CD4-positive, alpha-beta T cell treated with Interleukin-6 at 100 ng/mL for 8 hours (primary cell): ENCODE data around the gene SRPK1.
"Not testable (repeated sequence)": the region's sequence is repeated elsewhere in the genome, so short reads cannot be mapped to it uniquely, and the experiment has no call there.

Experiments used
- DNase-seq: peaks from one replicate; pipeline ENCODE4 v3.0.0-alpha.2; 2020; ENCODE audit warnings: mixed read lengths, low spot score

SRPK1 gene

GRCh38 chr6:35931120-35931561 lies 10.2 kb upstream of the SRPK1 start:
- DNase-seq, result no peak

- no peak for DNase-seq
These were observed 8.7 kb upstream of the SRPK1 start for GRCh38 chr6:35929601-35930000.

GRCh38 chr6:35926509-35927215 lies 5.8 kb upstream of the SRPK1 start:
- no peak for DNase-seq

- DNase-seq, result no peak
These were observed 5.1 kb upstream of the SRPK1 start for GRCh38 chr6:35925961-35926360.

- DNase-seq, result no peak
These were observed 3.2 kb upstream of the SRPK1 start for GRCh38 chr6:35924146-35924545.

GRCh38 chr6:35922139-35922554 lies 1.2 kb upstream of the SRPK1 start:
- DNase-seq, result no peak

GRCh38 chr6:35919827-35920751 lies 809 bp downstream of the SRPK1 start:
- DNase-seq, result peak; percentile 53

GRCh38 chr6:35919085-35919826 lies 1.6 kb downstream of the SRPK1 start:
- no peak for DNase-seq

- not testable (repeated sequence) for DNase-seq
These were observed 4.0 kb downstream of the SRPK1 start for GRCh38 chr6:35916893-35917292.

GRCh38 chr6:35916056-35916455 lies 4.8 kb downstream of the SRPK1 start:
- no peak for DNase-seq

GRCh38 chr6:35914536-35914935 lies 6.4 kb downstream of the SRPK1 start:
- DNase-seq, result no peak

- DNase-seq, result no peak
These were observed 8.8 kb downstream of the SRPK1 start for GRCh38 chr6:35911871-35912653.

GRCh38 chr6:35909571-35909970 lies 11.3 kb downstream of the SRPK1 start:
- DNase-seq, result not testable (repeated sequence)

GRCh38 chr6:35908753-35909401 lies 12.0 kb downstream of the SRPK1 start:
- DNase-seq, result not testable (repeated sequence)

GRCh38 chr6:35907750-35908149 lies 13.1 kb downstream of the SRPK1 start:
- DNase-seq, result no peak

- no peak for DNase-seq
These were observed 14.4 kb downstream of the SRPK1 start for GRCh38 chr6:35906499-35906846.

- no peak for DNase-seq
These were observed 14.9 kb downstream of the SRPK1 start for GRCh38 chr6:35905841-35906498.

GRCh38 chr6:35905141-35905785 lies 15.6 kb downstream of the SRPK1 start:
- DNase-seq, result no peak

GRCh38 chr6:35903679-35904078 lies 17.2 kb downstream of the SRPK1 start:
- DNase-seq, result no peak

- no peak for DNase-seq
These were observed 20.4 kb downstream of the SRPK1 start for GRCh38 chr6:35900448-35900847.
